Measurements from ENCODE around the gene CDSN.
"Not testable (repeated sequence)": the region's sequence is repeated elsewhere in the genome, so short reads cannot be mapped to it uniquely, and the experiment has no call there.

Gene CDSN

GRCh38 chr6:31120151-31120915 lies at the start of gene CDSN:
Gene CDSN, minus strand, starts transcription at chr6:31120446. Its CDS starts 27 bp downstream, at chr6:31120419.
- DNase-seq (ENCODE audit: low spot score): no peak

- DNase-seq (ENCODE audit: low spot score): no peak
Observed at GRCh38 chr6:31169123-31169857, 49.0 kb upstream of the CDSN start.

- DNase-seq (ENCODE audit: low spot score): no peak
Observed at GRCh38 chr6:31168606-31169005, 48.4 kb upstream of the CDSN start.

- no peak for DNase-seq (ENCODE audit: low spot score)
Observed at GRCh38 chr6:31165986-31166385, 45.7 kb upstream of the CDSN start.

GRCh38 chr6:31165064-31165832 lies 45.0 kb upstream of the CDSN start:
- DNase-seq (ENCODE audit: low spot score): not testable (repeated sequence)

- DNase-seq (ENCODE audit: low spot score): not testable (repeated sequence)
Observed at GRCh38 chr6:31164475-31165063, 44.3 kb upstream of the CDSN start.

- DNase-seq (ENCODE audit: low spot score): no peak
Observed at GRCh38 chr6:31163922-31164321, 43.7 kb upstream of the CDSN start.

GRCh38 chr6:31162463-31163165 lies 42.4 kb upstream of the CDSN start:
- no peak for DNase-seq (ENCODE audit: low spot score)

GRCh38 chr6:31161216-31162126 lies 41.2 kb upstream of the CDSN start:
- no peak for DNase-seq (ENCODE audit: low spot score)

GRCh38 chr6:31158863-31159855 lies 38.9 kb upstream of the CDSN start:
- no peak for DNase-seq (ENCODE audit: low spot score)

- peak; percentile 100 for DNase-seq (ENCODE audit: low spot score)
Observed at GRCh38 chr6:31158140-31158862, 38.1 kb upstream of the CDSN start, which contains the start of gene TCF19. Gene TCF19, plus strand, starts transcription at chr6:31158589. Its CDS starts 881 bp downstream, at chr6:31159470.

- no peak for DNase-seq (ENCODE audit: low spot score)
Observed at GRCh38 chr6:31157513-31158139, 37.4 kb upstream of the CDSN start, which contains the start of gene CCHCR1. Gene CCHCR1, minus strand, starts transcription at chr6:31157802. Its CDS starts 202 bp downstream, at chr6:31157600.

- no peak for DNase-seq (ENCODE audit: low spot score)
Observed at GRCh38 chr6:31156641-31157040, 36.4 kb upstream of the CDSN start.

- DNase-seq (ENCODE audit: low spot score): no peak
Observed at GRCh38 chr6:31154436-31154835, 34.2 kb upstream of the CDSN start.

- DNase-seq (ENCODE audit: low spot score): no peak
Observed at GRCh38 chr6:31152781-31153180, 32.5 kb upstream of the CDSN start.

GRCh38 chr6:31149827-31150447 lies 29.7 kb upstream of the CDSN start:
- no peak for DNase-seq (ENCODE audit: low spot score)

- DNase-seq (ENCODE audit: low spot score): no peak
Observed at GRCh38 chr6:31145386-31145785, 25.1 kb upstream of the CDSN start.
